ENCODE results near the gene TMEM187. TPM values are rescaled to one million over a fixed set of nuclear protein-coding genes. Genes with fewer than 3 reads are reported as not detected.
A peak's percentile ranks its signal among the peaks of the same experiment; 100 is the strongest.

TMEM187 gene
- total and polyA plus RNA-seq, 2 donors (not counting 1 experiment from before 2014, with no cell fraction given): 5.5 to 6.4 TPM

DNA sequence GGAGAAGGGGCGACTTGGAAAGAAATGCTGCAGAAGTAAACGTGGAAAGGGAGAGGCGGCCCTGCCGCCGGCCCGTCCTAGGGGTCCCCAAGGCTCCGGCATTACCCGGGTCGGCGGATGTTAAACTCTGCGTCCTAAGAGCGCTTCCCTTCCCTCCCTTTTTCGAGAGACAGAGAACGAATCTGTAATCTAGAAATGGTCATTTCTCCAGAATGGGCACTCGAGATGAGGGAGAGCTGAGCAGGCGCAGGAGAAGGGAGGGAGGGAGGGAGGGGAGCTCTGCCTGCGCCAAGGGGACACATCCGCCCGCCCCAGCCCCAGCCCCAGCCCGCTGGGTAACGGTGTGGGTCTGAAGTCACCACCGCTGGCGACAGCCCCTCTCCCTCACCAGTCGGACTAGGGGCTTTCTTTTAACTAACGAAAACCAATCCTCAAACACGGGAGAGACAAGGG lies 2.6 kb upstream of the TMEM187 start:
- Histone ChIP-seq H3K27ac (ENCODE audit: low read length in 2 of 2) (peak overlapping the region; percentile 34 to 49), H4K20me1 (ENCODE audit: control insufficient read depth, insufficient read depth, low read length, poor library complexity, severe bottlenecking) (peaks cover 44% of the 10 kb centered on the region), H2AFZ (ENCODE audit: insufficient read depth, low read depth, low read length, poor library complexity, severe bottlenecking) (peak overlapping the region; percentile 71), H3K9ac (ENCODE audit: low read length) (peak overlapping the region; percentile 100), H3K4me2 (replicated peaks; ENCODE audit: low read depth, low read length, poor library complexity, severe bottlenecking) (peak overlapping the region; percentile 70), H3K27me3 (replicated peaks in 1 of 4; ENCODE audit: control extremely low read depth in 1 of 4, control insufficient read depth in 3 of 4, insufficient read depth in 4 of 4, low read length in 3 of 4) (no peaks in the 10 kb centered on the region), H3K4me1 (ENCODE audit: control insufficient read depth in 2 of 2, insufficient read depth in 2 of 2, low read length in 2 of 2) (peaks cover 58 to 68% of the 10 kb centered on the region in 2 donors), H3K36me3 (replicated peaks in 1 of 2; ENCODE audit: control extremely low read depth in 1 of 2, control insufficient read depth in 1 of 2, extremely low read depth in 1 of 2, insufficient read depth in 2 of 2, low read length in 1 of 2) (peaks cover 0 to 4% of the 10 kb centered on the region in 2 experiments), H3K79me2 (ENCODE audit: control insufficient read depth, insufficient read depth, low read length) (peaks cover 64% of the 10 kb centered on the region), H3K9me3 (ENCODE audit: control extremely low read depth in 1 of 3, control insufficient read depth in 2 of 3, insufficient read depth in 1 of 3, low read length in 2 of 3) (no peaks in the 10 kb centered on the region), H3K4me3 (ENCODE audit: control extremely low read depth in 1 of 5, extremely low read depth in 1 of 5, insufficient read depth in 1 of 5, low read depth in 2 of 5, low read length in 4 of 5) (peak overlapping the region; percentile 16 to 99 (median 97))
- intact Hi-C loops (cut with micrococcal nuclease): loop anchor here (2.0 to 10.0 kb wide), 5 partner anchors 15 to 1025 kb away; partner anchors contain the start of gene EMD
- H3K4me3 Mint-ChIP-seq: peak overlapping the region; percentile 87
- DNase-seq: peak; percentile 35
- H3K27ac Mint-ChIP-seq: peak overlapping the region; percentile 87
- CTCF ChIA-PET: interaction anchor here (1.3 to 4.0 kb wide), 5 partner anchors 11 to 49 kb away, joined by 3 to 27 read pairs (median 6); partner anchors contain the start of genes ARHGAP4 and IRAK1
- no peak for ATAC-seq (ENCODE audit: low read depth)
- no peak for TF ChIP-seq EZH2 (IDR thresholded peaks at IDR 0.05; ENCODE audit: borderline replicate concordance, insufficient read depth, low read depth, low read length, poor library complexity, severe bottlenecking)
- TF ChIP-seq, protein P1, sequence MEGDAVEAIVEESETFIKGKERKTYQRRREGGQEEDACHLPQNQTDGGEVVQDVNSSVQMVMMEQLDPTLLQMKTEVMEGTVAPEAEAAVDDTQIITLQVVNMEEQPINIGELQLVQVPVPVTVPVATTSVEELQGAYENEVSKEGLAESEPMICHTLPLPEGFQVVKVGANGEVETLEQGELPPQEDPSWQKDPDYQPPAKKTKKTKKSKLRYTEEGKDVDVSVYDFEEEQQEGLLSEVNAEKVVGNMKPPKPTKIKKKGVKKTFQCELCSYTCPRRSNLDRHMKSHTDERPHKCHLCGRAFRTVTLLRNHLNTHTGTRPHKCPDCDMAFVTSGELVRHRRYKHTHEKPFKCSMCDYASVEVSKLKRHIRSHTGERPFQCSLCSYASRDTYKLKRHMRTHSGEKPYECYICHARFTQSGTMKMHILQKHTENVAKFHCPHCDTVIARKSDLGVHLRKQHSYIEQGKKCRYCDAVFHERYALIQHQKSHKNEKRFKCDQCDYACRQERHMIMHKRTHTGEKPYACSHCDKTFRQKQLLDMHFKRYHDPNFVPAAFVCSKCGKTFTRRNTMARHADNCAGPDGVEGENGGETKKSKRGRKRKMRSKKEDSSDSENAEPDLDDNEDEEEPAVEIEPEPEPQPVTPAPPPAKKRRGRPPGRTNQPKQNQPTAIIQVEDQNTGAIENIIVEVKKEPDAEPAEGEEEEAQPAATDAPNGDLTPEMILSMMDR (IDR thresholded peaks at IDR 0.05): no peak
- 1% methylated on average over 11 of the region's 26 CpGs for WGBS (ENCODE audit: insufficient coverage)
- POLR2A ChIA-PET: interaction anchor here (1.9 to 2.5 kb wide), 2 partner anchors 43 to 50 kb away, joined by 11 to 35 read pairs; partner anchors contain the start of genes ARHGAP4 and IRAK1
- H3K9me3 Mint-ChIP-seq (ENCODE audit: insufficient read depth): no peaks in the 10 kb centered on the region
- H3K4me1 Mint-ChIP-seq: peaks cover 57% of the 10 kb centered on the region
- H3K27me3 Mint-ChIP-seq: no peaks in the 10 kb centered on the region
